Mucosa of rectum (tissue), 2 donors: ENCODE measurements around the gene NSD2.

Source experiments
- H3K27ac ChIP-seq, 2 donors: one replicate each; pipeline ENCODE4 v1.7.0; 2013; ENCODE audit warnings: inconsistent platforms in 2 of 2, low read depth in 2 of 2, low read length in 2 of 2
- H3K27me3 ChIP-seq, 2 donors: one replicate each; pipeline ENCODE4 v1.7.0; 2013; ENCODE audit warnings: low read length in 2 of 2; ENCODE audit not compliant: control insufficient read depth in 2 of 2, insufficient read depth in 2 of 2
- H3K36me3 ChIP-seq, 2 donors: one replicate each; pipeline ENCODE4 v1.7.0; 2013; ENCODE audit warnings: low read length in 2 of 2; ENCODE audit not compliant: control insufficient read depth in 2 of 2, insufficient read depth in 2 of 2
- H3K4me1 ChIP-seq, 2 donors: one replicate each; pipeline ENCODE4 v1.7.0; 2013; ENCODE audit warnings: low read length in 2 of 2, mild to moderate bottlenecking in 1 of 2; ENCODE audit not compliant: control insufficient read depth in 2 of 2, insufficient read depth in 2 of 2
- H3K4me3 ChIP-seq, 2 donors: one replicate each; pipeline ENCODE4 v1.7.0; 2013; ENCODE audit warnings: low read length in 2 of 2
- H3K9ac ChIP-seq, 2 donors: one replicate each; pipeline ENCODE4 v1.7.0; 2013; ENCODE audit warnings: low read length in 2 of 2, low read depth in 1 of 2, mild to moderate bottlenecking in 1 of 2
- H3K9me3 ChIP-seq, 2 donors: one replicate each; pipeline ENCODE4 v1.7.0; 2013; ENCODE audit warnings: low read length in 2 of 2; ENCODE audit not compliant: control insufficient read depth in 2 of 2
- donor health status: healthy.
- donor health status: Normal muscosa, but diverticular disease.

Gene NSD2

GRCh38 chr4:1939664-1940509 lies 68.7 kb downstream of the NSD2 start:
- H3K27me3 ChIP-seq, result no peaks in the 10 kb centered on the region
- H3K4me3 ChIP-seq, result no peak overlapping the region
- H3K36me3 ChIP-seq, result peaks cover 35 to 54% of the 10 kb centered on the region in 2 donors
- H3K27ac ChIP-seq, result no peak overlapping the region
- H3K4me1 ChIP-seq, result no peaks in the 10 kb centered on the region
- H3K9ac ChIP-seq, result no peak overlapping the region
- no peaks in the 10 kb centered on the region for H3K9me3 ChIP-seq

DNA sequence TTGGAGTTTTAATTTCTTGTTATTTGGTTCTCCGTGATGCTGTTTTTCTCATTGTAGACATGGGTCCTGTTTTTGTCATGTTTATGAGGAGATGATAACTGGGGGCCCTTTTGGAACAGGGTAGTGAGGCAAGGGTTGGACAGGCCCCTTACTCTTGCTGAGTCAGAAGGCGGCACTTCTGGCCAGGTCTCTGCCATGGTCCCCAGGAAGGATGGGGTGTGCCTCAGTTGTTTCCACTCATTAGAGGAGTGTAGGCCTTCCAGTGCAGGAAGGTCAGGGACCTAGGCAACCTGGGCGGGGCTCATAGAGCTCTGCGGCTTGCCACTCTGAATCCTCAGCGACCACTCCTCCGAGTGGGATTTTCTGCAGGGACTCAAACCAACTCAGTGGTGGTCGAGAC lies 69.4 kb downstream of the NSD2 start:
- H3K36me3 ChIP-seq, result peaks cover 30 to 50% of the 10 kb centered on the region in 2 donors
- H3K9me3 ChIP-seq, result no peaks in the 10 kb centered on the region
- no peak overlapping the region for H3K27ac ChIP-seq
- H3K9ac ChIP-seq, result no peak overlapping the region
- H3K4me1 ChIP-seq, result no peaks in the 10 kb centered on the region
- no peak overlapping the region for H3K4me3 ChIP-seq
- H3K27me3 ChIP-seq, result no peaks in the 10 kb centered on the region

DNA sequence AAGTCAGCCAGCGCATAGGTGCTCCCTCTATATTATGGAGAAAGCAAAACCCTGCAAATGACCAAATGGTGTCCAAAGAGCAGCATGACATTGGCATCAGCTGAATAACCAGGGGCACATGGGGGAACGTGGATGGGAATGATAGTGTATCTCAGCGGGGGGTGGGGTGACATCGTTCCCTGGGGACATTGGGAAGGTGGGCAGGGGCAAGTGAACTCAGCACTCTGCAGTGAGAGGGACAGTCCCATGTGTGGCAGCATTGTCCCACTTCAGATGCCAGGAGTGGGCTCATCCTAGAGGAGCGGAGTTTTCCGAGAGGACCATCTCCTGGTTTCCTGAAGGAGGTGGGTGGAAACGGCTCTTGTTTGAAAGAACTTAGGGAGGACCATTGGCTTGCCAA lies 72.7 kb downstream of the NSD2 start:
- H3K9ac ChIP-seq, result no peak overlapping the region
- no peak overlapping the region for H3K27ac ChIP-seq
- H3K4me1 ChIP-seq, result no peaks in the 10 kb centered on the region
- no peaks in the 10 kb centered on the region for H3K9me3 ChIP-seq
- H3K4me3 ChIP-seq, result no peak overlapping the region
- peaks cover 24 to 47% of the 10 kb centered on the region in 2 donors for H3K36me3 ChIP-seq
- no peaks in the 10 kb centered on the region for H3K27me3 ChIP-seq

GRCh38 chr4:1945124-1945895 lies 74.1 kb downstream of the NSD2 start:
- Histone ChIP-seq H3K9ac (no peak overlapping the region), H3K4me3 (no peak overlapping the region), H3K9me3 (no peaks in the 10 kb centered on the region), H3K27me3 (no peaks in the 10 kb centered on the region), H3K36me3 (peaks cover 16 to 34% of the 10 kb centered on the region in 2 donors), H3K4me1 (no peaks in the 10 kb centered on the region), H3K27ac (no peak overlapping the region)

DNA sequence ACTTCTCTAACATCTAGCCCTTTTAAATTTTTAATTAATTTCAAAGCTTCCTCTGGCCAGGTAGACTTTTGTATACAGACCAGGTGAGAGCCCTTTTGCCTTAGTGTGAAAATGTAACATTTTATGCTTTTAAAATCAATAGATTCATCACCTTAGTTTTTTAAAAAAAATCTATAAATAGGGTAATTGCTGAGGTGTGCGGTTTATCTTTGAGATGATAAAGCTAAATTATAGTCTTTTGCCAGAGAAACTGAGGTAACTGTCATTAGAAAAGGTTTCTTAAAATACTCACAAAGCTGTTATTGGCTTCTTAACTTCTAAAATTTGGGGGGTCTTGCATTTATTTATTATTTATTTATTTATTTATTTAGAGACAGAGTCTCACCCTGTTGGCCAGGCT lies 74.7 kb downstream of the NSD2 start:
- Histone ChIP-seq H3K36me3 (peaks cover 16 to 34% of the 10 kb centered on the region in 2 donors), H3K27ac (no peak overlapping the region), H3K4me1 (no peaks in the 10 kb centered on the region), H3K9ac (no peak overlapping the region), H3K9me3 (no peaks in the 10 kb centered on the region), H3K27me3 (no peaks in the 10 kb centered on the region), H3K4me3 (no peak overlapping the region)

DNA sequence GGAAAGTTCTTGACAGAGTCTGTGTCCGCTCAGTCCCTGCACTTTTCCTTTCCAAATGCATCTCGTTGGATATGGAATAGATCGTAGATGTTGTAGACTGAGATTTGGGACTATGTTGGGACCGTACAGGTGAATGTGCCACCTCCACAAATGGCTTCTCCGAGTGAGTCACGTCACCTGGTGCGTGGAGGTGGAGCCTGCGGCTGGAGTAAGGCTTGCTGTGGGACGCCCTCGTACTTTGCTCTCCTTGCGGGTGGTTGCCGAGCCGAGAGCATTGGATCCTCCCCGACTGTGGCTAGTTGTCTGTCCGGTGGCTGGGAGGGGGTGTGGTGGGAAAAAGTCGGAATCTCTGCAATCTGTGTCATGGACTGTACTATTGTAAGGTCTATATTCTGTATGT lies 77.0 kb downstream of the NSD2 start:
- Histone ChIP-seq H3K36me3 (peaks cover 24 to 42% of the 10 kb centered on the region in 2 donors), H3K9ac (no peak overlapping the region), H3K4me1 (no peaks in the 10 kb centered on the region), H3K4me3 (no peak overlapping the region), H3K27me3 (no peaks in the 10 kb centered on the region), H3K9me3 (no peaks in the 10 kb centered on the region), H3K27ac (no peak overlapping the region)

- H3K9me3 ChIP-seq, result no peaks in the 10 kb centered on the region
- H3K36me3 ChIP-seq, result peaks cover 24 to 38% of the 10 kb centered on the region in 2 donors
- H3K27ac ChIP-seq, result no peak overlapping the region
- no peaks in the 10 kb centered on the region for H3K27me3 ChIP-seq
- no peak overlapping the region for H3K9ac ChIP-seq
- no peak overlapping the region for H3K4me3 ChIP-seq
- no peaks in the 10 kb centered on the region for H3K4me1 ChIP-seq
These were observed 77.8 kb downstream of the NSD2 start for GRCh38 chr4:1948892-1949436.

- H3K36me3 ChIP-seq, result peaks cover 33 to 44% of the 10 kb centered on the region in 2 donors
- no peak overlapping the region for H3K9ac ChIP-seq
- H3K27me3 ChIP-seq, result no peaks in the 10 kb centered on the region
- H3K27ac ChIP-seq, result no peak overlapping the region
- no peak overlapping the region for H3K4me3 ChIP-seq
- no peaks in the 10 kb centered on the region for H3K9me3 ChIP-seq
- H3K4me1 ChIP-seq, result no peaks in the 10 kb centered on the region
These were observed 79.2 kb downstream of the NSD2 start for GRCh38 chr4:1950369-1950768.

- Histone ChIP-seq H3K27me3 (no peaks in the 10 kb centered on the region), H3K4me1 (no peaks in the 10 kb centered on the region), H3K36me3 (peaks cover 40 to 59% of the 10 kb centered on the region in 2 donors), H3K27ac (no peak overlapping the region), H3K4me3 (no peak overlapping the region), H3K9ac (no peak overlapping the region), H3K9me3 (no peaks in the 10 kb centered on the region)
These were observed 81.0 kb downstream of the NSD2 start for GRCh38 chr4:1952058-1952700.

- Histone ChIP-seq H3K36me3 (peaks cover 40 to 60% of the 10 kb centered on the region in 2 donors), H3K27ac (no peak overlapping the region), H3K9ac (no peak overlapping the region), H3K27me3 (no peaks in the 10 kb centered on the region), H3K4me1 (no peaks in the 10 kb centered on the region), H3K4me3 (no peak overlapping the region), H3K9me3 (no peaks in the 10 kb centered on the region)
These were observed 81.5 kb downstream of the NSD2 start for GRCh38 chr4:1952719-1953118.
